ENCODE measurements around the gene NOL8.

GRCh38 chr9:92327283-92327850 lies 2.2 kb upstream of the NOL8 start:
- TF ChIP-seq POLR2AphosphoS5 (IDR thresholded peaks at IDR 0.05) = no peak
- TF ChIP-seq CTCF (IDR thresholded peaks at IDR 0.05 in 8 of 11, conservative IDR thresholded peaks at IDR 0.05 in 3 of 11) = no peak
- TF ChIP-seq POLR2A (IDR thresholded peaks at IDR 0.05) = no peak
